AG09309 (cell line): ENCODE measurements around the gene KRTCAP2.

Source experiments
- DNase-seq: peaks from one replicate; pipeline ENCODE4 v3.0.0-alpha.2; 2010; ENCODE audit warnings: low read depth
- H3K4me3 ChIP-seq: 2 replicates; pipeline ENCODE4 v1.5.1; 2011; ENCODE audit warnings: mild to moderate bottlenecking, low read depth, low read length, moderate library complexity; ENCODE audit not compliant: control insufficient read depth
- CTCF ChIP-seq: IDR thresholded peaks from 2 replicates; pipeline ENCODE4 v1.5.1; 2011; ENCODE audit warnings: mild to moderate bottlenecking, low read depth, low read length, inconsistent platforms; ENCODE audit not compliant: insufficient read depth, control insufficient read depth; ENCODE audit errors: missing control alignments

KRTCAP2 gene

GRCh38 chr1:155127967-155128754, 44.9 kb downstream of the KRTCAP2 start:
- no peak for TF ChIP-seq CTCF
- no peak for DNase-seq
- peak overlapping the region; percentile 20 for H3K4me3 ChIP-seq

GRCh38 chr1:155127105-155127966, 45.8 kb downstream of the KRTCAP2 start, which contains the start of gene EFNA1:
Gene EFNA1, plus strand, starts transcription at chr1:155127876. Its CDS starts 102 bp downstream, at chr1:155127978.
- DNase-seq = no peak
- H3K4me3 ChIP-seq = peak within 1 kb of the TSS; percentile 37

GRCh38 chr1:155126556-155127104, 46.5 kb downstream of the KRTCAP2 start:
- DNase-seq = no peak
- no peak for TF ChIP-seq CTCF
- peak overlapping the region; percentile 37 for H3K4me3 ChIP-seq

More at GRCh38 chr1:155127105-155127966, 45.8 kb downstream of the KRTCAP2 start, which contains the start of gene EFNA1:
- no peak for TF ChIP-seq CTCF

GRCh38 chr1:155125946-155126555, 47.1 kb downstream of the KRTCAP2 start:
- TF ChIP-seq CTCF = no peak
- no peak overlapping the region; the same call in none of the 2 replicates for H3K4me3 ChIP-seq
- DNase-seq = no peak

- DNase-seq = no peak
- H3K4me3 ChIP-seq = no peak overlapping the region
- TF ChIP-seq CTCF = no peak
Measured at GRCh38 chr1:155125511-155125945, 47.6 kb downstream of the KRTCAP2 start.

- no peak for DNase-seq
- no peak overlapping the region for H3K4me3 ChIP-seq
- TF ChIP-seq CTCF = no peak
Measured at GRCh38 chr1:155124503-155125463, 48.3 kb downstream of the KRTCAP2 start.
